HEK293 (cell line): ENCODE measurements around the gene PREB.

Experiments used
- BCL11A ChIP-seq: fragments of 450-650 bp; formaldehyde crosslinking; IDR thresholded peaks from 2 replicates; pipeline ENCODE4 v1.5.1; 2016; ENCODE audit warnings: low read depth, missing biosample characterization, missing genetic modification characterization
- BCL11B ChIP-seq: fragments of 450-650 bp; formaldehyde crosslinking; IDR thresholded peaks from 2 replicates; pipeline ENCODE4 v1.5.1; 2016; ENCODE audit warnings: low read depth, missing biosample characterization, missing genetic modification characterization
- HOXC10 ChIP-seq: sonication (generic); formaldehyde crosslinking; IDR thresholded peaks from 2 replicates; pipeline ENCODE4 v1.8.1; 2023; ENCODE audit warnings: mild to moderate bottlenecking, missing genetic modification reagents
- ZBTB20 ChIP-seq: fragments of 450-650 bp; formaldehyde crosslinking; IDR thresholded peaks from 2 replicates; pipeline ENCODE4 v1.5.1; 2016; ENCODE audit warnings: missing biosample characterization, missing genetic modification characterization
- ZEB2 ChIP-seq: fragments of 450-650 bp; formaldehyde crosslinking; IDR thresholded peaks from 2 replicates; pipeline ENCODE4 v1.5.1; 2016; ENCODE audit warnings: missing biosample characterization, missing genetic modification characterization
- ZNF121 ChIP-seq: fragments of 450-650 bp; formaldehyde crosslinking; IDR thresholded peaks from 2 replicates; pipeline ENCODE4 v1.5.1; 2016; ENCODE audit warnings: missing biosample characterization, missing genetic modification characterization
- ZNF132 ChIP-seq: fragments of 450-650 bp; formaldehyde crosslinking; IDR thresholded peaks from 2 replicates; pipeline ENCODE4 v1.5.1; 2017; ENCODE audit warnings: missing biosample characterization, missing genetic modification characterization, borderline replicate concordance
- ZNF19 ChIP-seq: fragments of 450-650 bp; formaldehyde crosslinking; IDR thresholded peaks from 2 replicates; pipeline ENCODE4; 2016; ENCODE audit warnings: missing biosample characterization, missing genetic modification characterization, low read depth
- ZNF23 ChIP-seq: fragments of 450-650 bp; formaldehyde crosslinking; IDR thresholded peaks from 2 replicates; pipeline ENCODE4 v1.5.1; 2016; ENCODE audit warnings: missing biosample characterization, missing genetic modification characterization, borderline replicate concordance
- ZNF274 ChIP-seq, 2 experiments: fragments of 200-500 bp in 1 of 2; fragments of 450-650 bp in 1 of 2; sonication (Bioruptor generic) in 1 of 2; formaldehyde crosslinking in 1 of 2; IDR thresholded peaks; 2 replicates each; pipeline versions ENCODE4 v1.5.1 to v1.6.1; 2014 to 2016; ENCODE audit warnings: borderline replicate concordance in 1 of 2, inconsistent platforms in 1 of 2, low read length in 1 of 2, missing biosample characterization in 1 of 2, missing genetic modification characterization in 1 of 2
- ZNF416 ChIP-seq: fragments of 450-650 bp; formaldehyde crosslinking; IDR thresholded peaks from 2 replicates; pipeline ENCODE4 v1.5.1; 2016; ENCODE audit warnings: missing biosample characterization, missing genetic modification characterization
- ZNF473 ChIP-seq: fragments of 450-650 bp; formaldehyde crosslinking; IDR thresholded peaks from 2 replicates; pipeline ENCODE4 v1.5.1; 2017; ENCODE audit warnings: missing biosample characterization, missing genetic modification characterization
- ZNF560 ChIP-seq: fragments of 450-650 bp; formaldehyde crosslinking; IDR thresholded peaks from 2 replicates; pipeline ENCODE4 v1.5.1; 2017; ENCODE audit warnings: missing biosample characterization, missing genetic modification characterization, borderline replicate concordance
- ZNF596 ChIP-seq: fragments of 450-650 bp; IDR thresholded peaks from 2 replicates; pipeline ENCODE4 v1.5.0; 2018; ENCODE audit warnings: missing biosample characterization, mild to moderate bottlenecking, missing genetic modification characterization, moderate library complexity
- ZNF610 ChIP-seq: fragments of 450-650 bp; formaldehyde crosslinking; IDR thresholded peaks from 2 replicates; pipeline ENCODE4 v1.5.1; 2016; ENCODE audit warnings: missing biosample characterization, missing genetic modification characterization, borderline replicate concordance
- ZNF623 ChIP-seq: fragments of 450-650 bp; formaldehyde crosslinking; IDR thresholded peaks from 2 replicates; pipeline ENCODE4 v1.5.1; 2016; ENCODE audit warnings: missing biosample characterization, missing genetic modification characterization
- ZNF624 ChIP-seq: fragments of 450-650 bp; formaldehyde crosslinking; IDR thresholded peaks from 2 replicates; pipeline ENCODE4 v1.5.1; 2017; ENCODE audit warnings: missing biosample characterization, missing genetic modification characterization
- ZNF660 ChIP-seq: fragments of 450-650 bp; IDR thresholded peaks from 2 replicates; pipeline ENCODE4 v1.5.1; 2018; ENCODE audit warnings: missing biosample characterization, mild to moderate bottlenecking, missing genetic modification characterization
- ZNF664 ChIP-seq: fragments of 450-650 bp; formaldehyde crosslinking; IDR thresholded peaks from 2 replicates; pipeline ENCODE4 v1.5.1; 2016; ENCODE audit warnings: missing biosample characterization, missing genetic modification characterization
- ZNF768 ChIP-seq: fragments of 450-650 bp; formaldehyde crosslinking; IDR thresholded peaks from 2 replicates; pipeline ENCODE4 v1.5.1; 2018; ENCODE audit warnings: missing biosample characterization, mild to moderate bottlenecking, missing genetic modification characterization
- ZNF830 ChIP-seq: fragments of 450-650 bp; IDR thresholded peaks from 2 replicates; pipeline ENCODE4 v1.5.0; 2018; ENCODE audit warnings: missing biosample characterization, missing genetic modification characterization, low read depth, mild to moderate bottlenecking, moderate library complexity
- ZNF843 ChIP-seq: fragments of 450-650 bp; formaldehyde crosslinking; IDR thresholded peaks from 2 replicates; pipeline ENCODE4 v1.5.1; 2016; ENCODE audit warnings: missing biosample characterization, missing genetic modification characterization
- ZSCAN23 ChIP-seq: fragments of 450-650 bp; formaldehyde crosslinking; IDR thresholded peaks from 2 replicates; pipeline ENCODE4 v1.5.1; 2016; ENCODE audit warnings: missing biosample characterization, missing genetic modification characterization
- ZSCAN30 ChIP-seq: fragments of 450-650 bp; IDR thresholded peaks from 2 replicates; pipeline ENCODE4 v1.5.1; 2018; ENCODE audit warnings: missing biosample characterization, mild to moderate bottlenecking, missing genetic modification characterization, moderate library complexity
- ZXDB ChIP-seq: fragments of 450-650 bp; formaldehyde crosslinking; IDR thresholded peaks from 2 replicates; pipeline ENCODE4 v1.5.1; 2016; ENCODE audit warnings: missing biosample characterization, missing genetic modification characterization
- TF ChIP-seq, protein P1 (sequence below): fragments of 450-650 bp; formaldehyde crosslinking; IDR thresholded peaks from 2 replicates; pipeline ENCODE4 v1.5.1; 2016; ENCODE audit warnings: missing biosample characterization, missing genetic modification characterization
- TF ChIP-seq, protein P2 (sequence below): fragments of 450-650 bp; formaldehyde crosslinking; IDR thresholded peaks from 2 replicates; pipeline ENCODE4 v1.5.1; 2016; ENCODE audit warnings: missing biosample characterization, missing genetic modification characterization
- TF ChIP-seq, protein P3 (sequence below): fragments of 450-650 bp; formaldehyde crosslinking; IDR thresholded peaks from 2 replicates; pipeline ENCODE4 v1.5.1; 2016; ENCODE audit warnings: missing biosample characterization, missing genetic modification characterization, low read depth
- TF ChIP-seq, protein P4 (sequence below): IDR thresholded peaks from 2 replicates; pipeline ENCODE4 v1.6.1; 2011; ENCODE audit warnings: mild to moderate bottlenecking, low read depth, low read length, borderline replicate concordance
- TF ChIP-seq, protein P5 (sequence below): fragments of 450-650 bp; formaldehyde crosslinking; IDR thresholded peaks from 2 replicates; pipeline ENCODE4 v1.5.1; 2016; ENCODE audit warnings: missing biosample characterization, missing genetic modification characterization, borderline replicate concordance

PREB gene

DNA sequence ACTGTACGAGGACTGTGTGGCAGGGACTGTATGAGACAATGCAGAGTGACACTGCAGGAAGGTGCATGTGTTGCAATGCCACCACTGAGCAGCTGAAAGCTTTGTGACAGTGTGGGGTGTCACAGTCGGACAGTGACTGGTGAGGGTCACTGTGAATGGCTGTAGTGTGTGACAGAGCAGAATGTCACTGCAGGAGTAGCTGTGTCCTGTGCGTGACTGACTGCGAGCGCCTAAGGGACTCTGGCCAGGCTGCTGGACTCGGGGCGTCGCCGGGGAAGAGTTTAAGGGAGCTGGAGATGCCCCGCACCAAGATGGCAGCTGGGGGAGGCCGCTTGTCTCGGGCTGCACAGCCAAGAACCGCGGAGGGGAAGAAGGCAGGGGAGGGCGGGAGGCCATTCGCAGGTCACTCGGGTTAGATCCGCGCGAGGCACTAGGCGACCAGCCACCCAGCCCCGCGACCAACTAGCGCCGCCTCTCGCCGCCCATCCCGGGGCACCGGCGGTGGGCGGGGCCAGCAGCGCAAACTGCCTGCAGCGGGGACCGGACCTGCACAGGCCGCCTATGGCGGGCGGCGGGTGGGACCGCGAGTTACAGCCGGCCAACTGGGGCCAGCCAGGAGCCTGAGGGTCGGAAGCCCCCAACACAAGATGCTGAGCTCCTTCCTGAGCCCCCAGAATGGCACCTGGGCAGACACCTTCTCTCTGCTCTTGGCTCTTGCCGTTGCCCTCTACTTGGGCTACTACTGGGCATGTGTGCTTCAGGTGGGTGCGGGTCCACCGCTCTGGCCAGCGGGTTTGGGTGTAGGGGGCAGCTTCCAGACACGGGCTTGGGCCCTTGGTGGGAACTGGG is 10.9 kb downstream of the PREB start, which contains the start of gene ABHD1 (continued):
- TF ChIP-seq ZNF274 (IDR thresholded peaks at IDR 0.05; ENCODE audit: low read length) (no peak), ZNF274 (tag by site-specific recombination; IDR thresholded peaks at IDR 0.05; ENCODE audit: borderline replicate concordance) (no peak), ZNF610 (tag by site-specific recombination) (no peak), ZNF664 (tag by site-specific recombination) (no peak), ZNF19 (no peak), ZNF416 (tag by site-specific recombination) (no peak), BCL11A (tag by site-specific recombination) (no peak), ZNF623 (tag by site-specific recombination) (no peak), ZEB2 (tag by site-specific recombination) (peak; percentile 25; the same call in 1 of the 2 replicates), ZNF624 (tag by site-specific recombination) (no peak), ZNF843 (no peak), ZSCAN23 (no peak), ZSCAN30 (no peak; the same call in 1 of the 2 replicates), ZNF596 (tag by site-specific recombination) (no peak), ZNF830 (no peak), ZNF473 (tag by site-specific recombination) (no peak), ZNF121 (no peak), ZNF768 (tag by site-specific recombination) (no peak), ZXDB (peak; percentile 55; the same call in 1 of the 2 replicates), ZNF132 (no peak), ZBTB20 (tag by site-specific recombination) (no peak), ZNF660 (no peak), ZNF23 (tag by site-specific recombination) (no peak), HOXC10 (CRISPR knock-in tag) (no peak), ZNF560 (tag by site-specific recombination) (no peak), BCL11B (no peak)
- TF ChIP-seq, protein P1, sequence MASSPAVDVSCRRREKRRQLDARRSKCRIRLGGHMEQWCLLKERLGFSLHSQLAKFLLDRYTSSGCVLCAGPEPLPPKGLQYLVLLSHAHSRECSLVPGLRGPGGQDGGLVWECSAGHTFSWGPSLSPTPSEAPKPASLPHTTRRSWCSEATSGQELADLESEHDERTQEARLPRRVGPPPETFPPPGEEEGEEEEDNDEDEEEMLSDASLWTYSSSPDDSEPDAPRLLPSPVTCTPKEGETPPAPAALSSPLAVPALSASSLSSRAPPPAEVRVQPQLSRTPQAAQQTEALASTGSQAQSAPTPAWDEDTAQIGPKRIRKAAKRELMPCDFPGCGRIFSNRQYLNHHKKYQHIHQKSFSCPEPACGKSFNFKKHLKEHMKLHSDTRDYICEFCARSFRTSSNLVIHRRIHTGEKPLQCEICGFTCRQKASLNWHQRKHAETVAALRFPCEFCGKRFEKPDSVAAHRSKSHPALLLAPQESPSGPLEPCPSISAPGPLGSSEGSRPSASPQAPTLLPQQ (tag by site-specific recombination): 0 out of 2 replicates have a peak, but pooled peaks have one; percentile 42
- TF ChIP-seq, protein P2, sequence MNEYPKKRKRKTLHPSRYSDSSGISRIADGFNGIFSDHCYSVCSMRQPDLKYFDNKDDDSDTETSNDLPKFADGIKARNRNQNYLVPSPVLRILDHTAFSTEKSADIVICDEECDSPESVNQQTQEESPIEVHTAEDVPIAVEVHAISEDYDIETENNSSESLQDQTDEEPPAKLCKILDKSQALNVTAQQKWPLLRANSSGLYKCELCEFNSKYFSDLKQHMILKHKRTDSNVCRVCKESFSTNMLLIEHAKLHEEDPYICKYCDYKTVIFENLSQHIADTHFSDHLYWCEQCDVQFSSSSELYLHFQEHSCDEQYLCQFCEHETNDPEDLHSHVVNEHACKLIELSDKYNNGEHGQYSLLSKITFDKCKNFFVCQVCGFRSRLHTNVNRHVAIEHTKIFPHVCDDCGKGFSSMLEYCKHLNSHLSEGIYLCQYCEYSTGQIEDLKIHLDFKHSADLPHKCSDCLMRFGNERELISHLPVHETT: no peak
- TF ChIP-seq, protein P3, sequence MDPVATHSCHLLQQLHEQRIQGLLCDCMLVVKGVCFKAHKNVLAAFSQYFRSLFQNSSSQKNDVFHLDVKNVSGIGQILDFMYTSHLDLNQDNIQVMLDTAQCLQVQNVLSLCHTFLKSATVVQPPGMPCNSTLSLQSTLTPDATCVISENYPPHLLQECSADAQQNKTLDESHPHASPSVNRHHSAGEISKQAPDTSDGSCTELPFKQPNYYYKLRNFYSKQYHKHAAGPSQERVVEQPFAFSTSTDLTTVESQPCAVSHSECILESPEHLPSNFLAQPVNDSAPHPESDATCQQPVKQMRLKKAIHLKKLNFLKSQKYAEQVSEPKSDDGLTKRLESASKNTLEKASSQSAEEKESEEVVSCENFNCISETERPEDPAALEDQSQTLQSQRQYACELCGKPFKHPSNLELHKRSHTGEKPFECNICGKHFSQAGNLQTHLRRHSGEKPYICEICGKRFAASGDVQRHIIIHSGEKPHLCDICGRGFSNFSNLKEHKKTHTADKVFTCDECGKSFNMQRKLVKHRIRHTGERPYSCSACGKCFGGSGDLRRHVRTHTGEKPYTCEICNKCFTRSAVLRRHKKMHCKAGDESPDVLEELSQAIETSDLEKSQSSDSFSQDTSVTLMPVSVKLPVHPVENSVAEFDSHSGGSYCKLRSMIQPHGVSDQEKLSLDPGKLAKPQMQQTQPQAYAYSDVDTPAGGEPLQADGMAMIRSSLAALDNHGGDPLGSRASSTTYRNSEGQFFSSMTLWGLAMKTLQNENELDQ (tag by site-specific recombination): no peak
- TF ChIP-seq, protein P4, sequence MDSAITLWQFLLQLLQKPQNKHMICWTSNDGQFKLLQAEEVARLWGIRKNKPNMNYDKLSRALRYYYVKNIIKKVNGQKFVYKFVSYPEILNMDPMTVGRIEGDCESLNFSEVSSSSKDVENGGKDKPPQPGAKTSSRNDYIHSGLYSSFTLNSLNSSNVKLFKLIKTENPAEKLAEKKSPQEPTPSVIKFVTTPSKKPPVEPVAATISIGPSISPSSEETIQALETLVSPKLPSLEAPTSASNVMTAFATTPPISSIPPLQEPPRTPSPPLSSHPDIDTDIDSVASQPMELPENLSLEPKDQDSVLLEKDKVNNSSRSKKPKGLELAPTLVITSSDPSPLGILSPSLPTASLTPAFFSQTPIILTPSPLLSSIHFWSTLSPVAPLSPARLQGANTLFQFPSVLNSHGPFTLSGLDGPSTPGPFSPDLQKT: no peak
- TF ChIP-seq, protein P5, sequence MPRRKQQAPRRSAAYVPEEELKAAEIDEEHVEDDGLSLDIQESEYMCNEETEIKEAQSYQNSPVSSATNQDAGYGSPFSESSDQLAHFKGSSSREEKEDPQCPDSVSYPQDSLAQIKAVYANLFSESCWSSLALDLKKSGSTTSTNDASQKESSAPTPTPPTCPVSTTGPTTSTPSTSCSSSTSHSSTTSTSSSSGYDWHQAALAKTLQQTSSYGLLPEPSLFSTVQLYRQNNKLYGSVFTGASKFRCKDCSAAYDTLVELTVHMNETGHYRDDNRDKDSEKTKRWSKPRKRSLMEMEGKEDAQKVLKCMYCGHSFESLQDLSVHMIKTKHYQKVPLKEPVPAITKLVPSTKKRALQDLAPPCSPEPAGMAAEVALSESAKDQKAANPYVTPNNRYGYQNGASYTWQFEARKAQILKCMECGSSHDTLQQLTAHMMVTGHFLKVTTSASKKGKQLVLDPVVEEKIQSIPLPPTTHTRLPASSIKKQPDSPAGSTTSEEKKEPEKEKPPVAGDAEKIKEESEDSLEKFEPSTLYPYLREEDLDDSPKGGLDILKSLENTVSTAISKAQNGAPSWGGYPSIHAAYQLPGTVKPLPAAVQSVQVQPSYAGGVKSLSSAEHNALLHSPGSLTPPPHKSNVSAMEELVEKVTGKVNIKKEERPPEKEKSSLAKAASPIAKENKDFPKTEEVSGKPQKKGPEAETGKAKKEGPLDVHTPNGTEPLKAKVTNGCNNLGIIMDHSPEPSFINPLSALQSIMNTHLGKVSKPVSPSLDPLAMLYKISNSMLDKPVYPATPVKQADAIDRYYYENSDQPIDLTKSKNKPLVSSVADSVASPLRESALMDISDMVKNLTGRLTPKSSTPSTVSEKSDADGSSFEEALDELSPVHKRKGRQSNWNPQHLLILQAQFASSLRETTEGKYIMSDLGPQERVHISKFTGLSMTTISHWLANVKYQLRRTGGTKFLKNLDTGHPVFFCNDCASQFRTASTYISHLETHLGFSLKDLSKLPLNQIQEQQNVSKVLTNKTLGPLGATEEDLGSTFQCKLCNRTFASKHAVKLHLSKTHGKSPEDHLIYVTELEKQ (tag by site-specific recombination): no peak
